Right forelimb (tissue), 1 donor: ENCODE results near the gene RNGTT.
"Not testable (repeated sequence)": the region's sequence is repeated elsewhere in the genome, so short reads cannot be mapped to it uniquely, and the experiment has no call there.

Source experiments
- DNase-seq: peaks from one replicate; pipeline ENCODE4 v3.0.0-alpha.2; 2018

RNGTT gene

GRCh38 chr6:88969255-88969654, 5.8 kb upstream of the RNGTT start:
- DNase-seq, result not testable (repeated sequence)

DNA sequence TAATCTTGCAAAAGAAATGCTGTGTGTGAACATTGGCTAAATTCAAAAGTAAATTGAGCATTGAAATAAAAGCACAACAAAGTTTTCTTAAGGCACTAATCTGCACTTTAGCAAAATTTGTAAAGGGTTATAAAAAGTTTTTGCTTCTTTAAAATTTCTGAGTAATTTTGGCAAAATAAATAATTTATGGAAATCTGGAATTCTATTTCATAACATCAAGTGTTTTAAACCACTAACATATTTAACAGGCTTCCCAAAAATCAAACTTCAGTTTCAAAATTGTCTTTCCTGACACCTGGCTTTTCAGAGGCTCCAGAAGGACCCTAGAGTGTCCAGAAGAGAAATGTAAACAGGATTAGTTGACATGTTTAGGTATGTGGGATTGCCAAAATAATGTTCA, 4.5 kb upstream of the RNGTT start:
- DNase-seq, result no peak

DNA sequence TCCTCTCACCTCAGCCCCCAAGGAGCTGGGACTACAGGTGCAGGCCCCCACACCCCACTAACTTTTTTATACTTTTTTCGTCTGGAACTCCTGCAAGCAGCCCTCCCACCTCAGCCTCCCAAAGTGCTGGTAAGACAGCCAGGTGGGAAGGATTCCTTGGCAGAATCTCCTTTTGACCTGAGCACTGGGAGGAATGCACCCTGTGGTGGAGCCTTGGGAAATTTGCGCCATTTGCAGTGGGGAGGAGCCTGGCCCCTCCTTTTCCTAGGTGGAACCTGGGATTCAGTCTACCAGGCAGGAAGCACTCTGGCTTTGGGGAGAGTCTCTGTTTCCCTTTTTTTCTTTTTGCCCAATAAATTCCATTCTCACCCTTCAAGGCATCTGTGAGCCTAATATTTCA, 2.3 kb upstream of the RNGTT start:
- DNase-seq, result no peak

GRCh38 chr6:88964509-88964908, 1.1 kb upstream of the RNGTT start:
- no peak for DNase-seq

GRCh38 chr6:88958842-88959241, 4.6 kb downstream of the RNGTT start:
- DNase-seq, result no peak

DNA sequence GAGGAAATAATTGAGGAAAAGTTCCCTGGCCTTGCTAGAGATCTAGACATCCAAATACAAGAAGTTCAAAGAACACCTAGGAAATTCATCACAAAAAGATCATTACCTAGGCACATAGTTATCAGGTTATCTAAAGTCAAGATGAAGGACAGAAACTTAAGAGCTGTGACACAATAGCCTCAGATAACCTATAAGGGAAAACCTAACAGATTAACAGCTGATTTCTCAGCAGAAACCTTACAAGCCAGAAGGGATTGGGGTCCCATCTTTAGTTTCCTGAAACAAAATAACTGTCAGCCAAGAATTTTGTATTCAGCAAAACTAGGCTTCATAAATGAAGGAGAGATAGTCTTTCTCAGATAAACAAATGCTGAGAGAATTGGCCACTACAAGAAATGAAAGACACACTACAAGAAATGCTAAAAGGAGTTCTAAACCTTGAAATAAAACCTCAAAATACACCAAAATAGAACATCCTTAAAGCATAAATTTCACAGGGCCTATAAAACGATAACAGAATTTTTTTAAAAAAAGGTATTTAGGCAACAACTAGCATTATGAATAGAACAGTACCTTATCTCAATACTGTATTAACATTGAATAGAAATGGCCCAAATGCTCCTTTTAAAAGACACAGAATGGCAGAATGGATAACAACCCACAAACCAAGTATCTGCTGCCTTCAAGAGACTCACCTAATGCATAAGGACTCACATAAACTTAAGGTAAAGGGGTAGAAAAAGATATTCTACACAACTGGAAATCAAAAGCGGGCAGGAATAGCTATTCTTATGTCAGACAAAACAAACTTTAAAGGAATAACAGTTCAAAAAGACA, 9.7 kb downstream of the RNGTT start:
- DNase-seq, result no peak

DNA sequence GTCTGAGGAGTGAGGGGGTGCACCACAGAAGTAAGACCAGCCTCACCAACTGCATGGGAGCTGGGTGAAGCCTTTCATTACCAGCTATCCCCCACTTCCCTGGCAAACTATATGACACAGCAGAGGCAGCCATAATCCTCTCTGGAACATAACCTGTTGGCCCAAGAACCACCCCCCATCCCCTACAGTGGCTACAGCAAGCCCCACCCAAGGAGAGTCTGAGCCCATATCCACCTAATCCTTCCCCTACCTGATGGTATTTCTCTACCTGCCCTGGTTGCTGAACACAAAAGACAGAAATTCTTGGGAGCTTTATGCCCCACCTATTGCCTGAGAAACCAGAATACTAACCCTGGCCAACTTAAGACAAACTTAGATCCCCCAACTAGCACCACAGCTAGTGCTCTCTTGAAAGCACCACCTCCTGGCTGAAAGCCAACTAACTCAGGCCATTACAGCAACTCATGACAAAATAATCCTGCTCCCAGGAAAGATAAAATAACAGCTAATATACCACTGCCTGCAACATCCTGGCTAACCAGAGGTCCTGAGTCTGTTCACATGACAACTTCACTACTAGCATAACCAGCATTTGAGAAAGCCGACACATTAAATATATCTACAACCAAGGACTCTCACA, 11.2 kb downstream of the RNGTT start:
- DNase-seq, result no peak

GRCh38 chr6:88945415-88946008, 17.9 kb downstream of the RNGTT start:
- no peak for DNase-seq

DNA sequence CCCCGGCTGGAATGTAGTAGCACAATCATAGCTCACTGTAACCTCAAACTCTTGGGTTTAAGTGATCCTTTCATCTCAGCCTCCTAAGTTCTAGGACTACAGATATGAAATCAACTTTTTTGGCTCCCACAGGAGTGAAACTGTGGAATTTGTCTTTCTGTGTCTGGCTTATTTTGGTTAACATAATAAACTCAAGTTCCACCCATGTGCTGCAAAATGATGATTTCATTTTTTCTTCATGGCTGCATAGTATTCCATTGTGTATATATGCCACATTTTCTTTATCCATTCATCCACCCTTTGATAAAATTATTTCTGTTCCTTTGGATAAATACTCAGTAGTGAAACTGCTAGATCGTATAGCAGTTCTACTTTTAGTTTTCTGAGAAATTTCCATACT, 29.9 kb downstream of the RNGTT start:
- no peak for DNase-seq

DNA sequence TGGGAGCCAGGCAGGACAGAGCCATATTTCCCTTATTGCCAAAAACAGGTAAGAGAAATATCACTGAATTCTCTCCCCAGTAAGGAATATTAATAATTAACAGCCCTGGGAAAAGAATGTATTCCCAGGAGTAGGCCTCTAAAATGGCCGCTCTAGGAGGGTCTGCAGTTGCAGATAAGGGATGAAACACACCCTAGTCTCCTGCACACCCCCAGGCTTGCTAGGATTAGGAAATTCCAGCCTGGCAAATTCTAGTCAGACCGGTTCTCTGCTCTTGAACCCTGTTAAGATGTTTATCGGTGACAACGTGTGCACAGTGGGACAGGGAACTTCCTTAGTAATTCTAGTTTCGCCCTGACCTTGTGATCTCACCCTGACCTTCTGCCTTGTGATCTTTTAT, 31.4 kb downstream of the RNGTT start:
- DNase-seq, result not testable (repeated sequence)

GRCh38 chr6:88922775-88923548, 40.5 kb downstream of the RNGTT start:
- no peak for DNase-seq

- no peak for DNase-seq
Measured at GRCh38 chr6:88921734-88922133, 41.7 kb downstream of the RNGTT start.

- no peak for DNase-seq
Measured at GRCh38 chr6:88920774-88921733, 42.4 kb downstream of the RNGTT start.

- no peak for DNase-seq
Measured at GRCh38 chr6:88920088-88920487, 43.3 kb downstream of the RNGTT start.

DNA sequence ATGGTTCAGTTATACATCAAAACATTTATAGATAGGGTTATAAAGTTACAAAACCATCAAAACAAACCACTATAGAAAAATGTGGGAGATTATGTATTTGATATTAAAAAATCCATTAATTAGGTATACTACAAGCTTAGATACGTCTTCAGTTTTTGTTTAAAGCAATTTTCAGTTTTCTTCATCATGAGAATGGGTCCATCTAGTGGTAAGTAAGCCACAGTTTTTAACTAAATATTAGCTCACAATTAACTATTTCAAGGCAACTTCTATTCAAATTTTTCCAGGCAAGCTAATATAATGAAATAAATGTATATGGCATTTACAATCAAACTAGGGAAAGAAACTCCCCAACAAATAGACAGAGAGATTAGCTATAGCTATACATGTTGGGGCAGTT, 44.4 kb downstream of the RNGTT start:
- no peak for DNase-seq

- DNase-seq, result no peak
Measured at GRCh38 chr6:88916615-88917208, 46.7 kb downstream of the RNGTT start.

GRCh38 chr6:88914895-88915598, 48.4 kb downstream of the RNGTT start:
- no peak for DNase-seq

- DNase-seq, result no peak
Measured at GRCh38 chr6:88914180-88914579, 49.2 kb downstream of the RNGTT start.

DNA sequence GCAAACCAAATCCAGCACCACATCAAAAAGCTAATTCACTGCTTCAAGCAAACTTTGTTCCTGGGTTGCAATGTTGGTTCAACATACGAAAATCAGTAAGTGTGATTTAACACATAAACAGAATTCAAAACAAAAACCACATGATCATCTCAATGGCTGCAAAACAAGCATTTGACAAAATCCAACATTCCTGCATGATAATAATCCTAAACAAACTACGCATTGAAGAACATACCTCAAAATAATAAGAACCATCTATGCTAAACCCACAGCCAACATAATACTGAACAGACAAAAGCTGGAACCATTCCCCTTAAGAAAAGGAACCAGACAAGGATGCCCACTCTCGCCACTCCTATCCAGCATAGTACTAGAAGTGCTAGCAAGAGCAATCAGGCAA, 49.9 kb downstream of the RNGTT start:
- no peak for DNase-seq

DNA sequence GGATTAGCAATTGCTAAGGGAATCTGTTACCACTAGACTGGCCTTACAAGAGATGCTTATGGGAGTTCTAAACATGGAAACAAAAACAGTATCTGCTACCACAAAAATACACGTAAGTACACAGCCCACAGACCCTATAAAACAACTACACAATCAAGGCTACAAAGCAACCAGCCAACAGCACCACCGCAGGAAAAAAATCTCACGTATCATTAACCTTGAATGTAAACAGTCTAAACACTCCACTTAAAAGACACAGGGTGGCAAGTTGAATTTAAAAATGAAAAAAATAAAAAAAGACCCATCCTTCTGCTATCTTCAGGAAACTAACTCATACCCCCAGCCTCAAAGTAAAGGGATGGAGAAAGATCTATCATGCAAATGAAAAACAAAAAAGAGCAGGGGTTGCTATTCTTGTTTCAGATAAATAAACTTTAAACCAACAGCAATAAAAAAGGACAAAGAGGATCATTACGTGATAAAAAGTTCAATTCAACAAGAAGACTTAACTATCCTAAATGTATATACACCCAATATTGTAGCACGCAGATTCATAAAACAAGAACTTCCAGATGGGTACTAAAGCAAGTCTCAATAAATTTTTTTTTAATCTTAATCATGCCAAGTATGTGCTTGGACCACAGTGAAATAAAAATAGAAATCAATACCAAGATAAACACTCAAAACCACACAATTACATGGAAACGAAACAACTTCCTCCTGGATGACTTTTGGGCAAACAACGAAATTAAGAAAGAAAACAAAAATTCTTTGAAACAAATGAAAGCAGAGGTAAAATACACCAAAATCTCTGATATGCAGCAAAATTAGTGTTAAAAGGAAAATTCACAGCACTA, 52.3 kb downstream of the RNGTT start:
- no peak for DNase-seq
